ENCODE results near the gene DTD2. TPM values are rescaled to one million over a fixed set of nuclear protein-coding genes. Genes with fewer than 3 reads are reported as not detected.

DTD2 gene
- total RNA-seq, 1 experiment from 2014 or later, result 16.7 TPM

- no peak for TF ChIP-seq ZNF281 (CRISPR knock-in tag; IDR thresholded peaks at IDR 0.05)
Measured at GRCh38 chr14:31442284-31442683, 15.0 kb downstream of the DTD2 start (continued).

GRCh38 chr14:31441273-31442111 lies 15.8 kb downstream of the DTD2 start:
- Mint-ChIP-seq H3K4me3 (no peak overlapping the region), H3K27me3 (ENCODE audit: low read depth) (no peaks in the 10 kb centered on the region), H3K36me3 (peaks cover 23% of the 10 kb centered on the region), H3K4me1 (no peaks in the 10 kb centered on the region), H3K27ac (no peak overlapping the region), H3K9me3 (peaks cover 20% of the 10 kb centered on the region)
- DNase-seq (ENCODE audit: low spot score) (no peak), ATAC-seq (no peak)
- POLR2A ChIA-PET, result no interaction called here
- TF ChIP-seq GTF2I (CRISPR knock-in tag; conservative IDR thresholded peaks at IDR 0.05) (no peak), ATF2 (CRISPR knock-in tag; IDR thresholded peaks at IDR 0.05; ENCODE audit: borderline replicate concordance, low read depth) (no peak), JUN (CRISPR knock-in tag; IDR thresholded peaks at IDR 0.05) (no peak), ZMAT4 (CRISPR knock-in tag; IDR thresholded peaks at IDR 0.05) (no peak), MYBL2 (CRISPR knock-in tag; IDR thresholded peaks at IDR 0.05) (no peak), NR3C1 (CRISPR knock-in tag; conservative IDR thresholded peaks at IDR 0.05; ENCODE audit: low read depth) (no peak), ZNF281 (CRISPR knock-in tag; IDR thresholded peaks at IDR 0.05) (no peak), JAZF1 (CRISPR knock-in tag; IDR thresholded peaks at IDR 0.05) (no peak), TEAD4 (CRISPR knock-in tag; IDR thresholded peaks at IDR 0.05) (no peak), NFATC4 (CRISPR knock-in tag; IDR thresholded peaks at IDR 0.05) (no peak), ZBTB21 (CRISPR knock-in tag; IDR thresholded peaks at IDR 0.05; ENCODE audit: borderline replicate concordance) (no peak), NFE2L1 (CRISPR knock-in tag; IDR thresholded peaks at IDR 0.05) (no peak), ZNF671 (CRISPR knock-in tag; IDR thresholded peaks at IDR 0.05) (no peak), IRF2 (CRISPR knock-in tag; IDR thresholded peaks at IDR 0.05; ENCODE audit: borderline replicate concordance, low read depth) (no peak), AR (CRISPR knock-in tag; IDR thresholded peaks at IDR 0.05) (no peak), TP53 (CRISPR knock-in tag; IDR thresholded peaks at IDR 0.05) (no peak)
- CTCF ChIA-PET, result no interaction called here
